ENCODE results near the gene SNUPN. TPM values are rescaled to one million over a fixed set of nuclear protein-coding genes. Genes with fewer than 3 reads are reported as not detected.
"Not testable (repeated sequence)": the region's sequence is repeated elsewhere in the genome, so short reads cannot be mapped to it uniquely, and the experiment has no call there.

SNUPN gene
- polyA plus RNA-seq, 1 experiment, result 25.4 TPM

GRCh38 chr15:75596703-75597345 is 28.7 kb downstream of the SNUPN start:
- Histone ChIP-seq H3K36me3 (ENCODE audit: control insufficient read depth, insufficient read depth, low read length) (peaks cover 20% of the 10 kb centered on the region), H3K4me3 (ENCODE audit: low read depth, low read length) (no peak overlapping the region), H3K27me3 (ENCODE audit: control insufficient read depth, insufficient read depth, low read length) (no peaks in the 10 kb centered on the region)
- TF ChIP-seq CTCF (IDR thresholded peaks at IDR 0.05; ENCODE audit: insufficient read depth, low read depth, low read length), result no peak
- ChIA-PET POLR2A (no interaction called here), CTCF (interaction anchor here (0.7 to 1.9 kb wide), 5 partner anchors 10 to 90 kb away, joined by 3 to 6 read pairs (median 4); no protein-coding TSS in a partner anchor)
- no peak for DNase-seq (ENCODE audit: low read depth)

GRCh38 chr15:75594276-75594675 is 31.2 kb downstream of the SNUPN start:
- CTCF ChIA-PET, result interaction anchor here (0.6 kb wide), 1 partner anchor 32 kb away, joined by 3 read pairs; no protein-coding TSS in a partner anchor

GRCh38 chr15:75591655-75592364 is 33.7 kb downstream of the SNUPN start:
- POLR2A ChIA-PET, result no interaction called here
- no peaks in the 10 kb centered on the region for H3K27me3 ChIP-seq (ENCODE audit: control insufficient read depth, insufficient read depth, low read length)
- no peak overlapping the region for H3K4me3 ChIP-seq (ENCODE audit: low read depth, low read length)
- CTCF ChIA-PET, result interaction anchor here (0.9 to 1.3 kb wide), 3 partner anchors 11 to 95 kb away, joined by 3 read pairs; no protein-coding TSS in a partner anchor
- DNase-seq (ENCODE audit: low read depth), result no peak
- peaks cover 5% of the 10 kb centered on the region; the same call in 1 of the 2 replicates for H3K36me3 ChIP-seq (ENCODE audit: control insufficient read depth, insufficient read depth, low read length)
- no peak for TF ChIP-seq CTCF (IDR thresholded peaks at IDR 0.05; ENCODE audit: insufficient read depth, low read depth, low read length)

More at GRCh38 chr15:75594276-75594675, 31.2 kb downstream of the SNUPN start:
- POLR2A ChIA-PET, result no interaction called here
- H3K27me3 ChIP-seq (ENCODE audit: control insufficient read depth, insufficient read depth, low read length), result no peaks in the 10 kb centered on the region
- no peak for TF ChIP-seq CTCF (IDR thresholded peaks at IDR 0.05; ENCODE audit: insufficient read depth, low read depth, low read length)
- no peak for DNase-seq (ENCODE audit: low read depth)
- no peak overlapping the region for H3K4me3 ChIP-seq (ENCODE audit: low read depth, low read length)
- H3K36me3 ChIP-seq (ENCODE audit: control insufficient read depth, insufficient read depth, low read length), result peaks cover 12% of the 10 kb centered on the region

- peaks cover 1% of the 10 kb centered on the region; the same call in 1 of the 2 replicates for H3K36me3 ChIP-seq (ENCODE audit: control insufficient read depth, insufficient read depth, low read length)
- no peak overlapping the region for H3K4me3 ChIP-seq (ENCODE audit: low read depth, low read length)
- no peak for DNase-seq (ENCODE audit: low read depth)
- ChIA-PET CTCF (interaction anchor here (0.7 to 1.5 kb wide), 3 partner anchors 10 to 81 kb away, joined by 3 to 5 read pairs (median 4); no protein-coding TSS in a partner anchor), POLR2A (no interaction called here)
- no peak for TF ChIP-seq CTCF (IDR thresholded peaks at IDR 0.05; ENCODE audit: insufficient read depth, low read depth, low read length)
- no peaks in the 10 kb centered on the region for H3K27me3 ChIP-seq (ENCODE audit: control insufficient read depth, insufficient read depth, low read length)
Measured at GRCh38 chr15:75590239-75590638, 35.3 kb downstream of the SNUPN start.

GRCh38 chr15:75589071-75589470 is 36.5 kb downstream of the SNUPN start:
- ChIA-PET CTCF (interaction anchor here (0.6 to 1.5 kb wide), 2 partner anchors 9 to 10 kb away, joined by 3 to 5 read pairs; partner anchors contain the start of gene PTPN9), POLR2A (no interaction called here)
- no peak for DNase-seq (ENCODE audit: low read depth)
- Histone ChIP-seq H3K27me3 (ENCODE audit: control insufficient read depth, insufficient read depth, low read length) (no peaks in the 10 kb centered on the region), H3K36me3 (ENCODE audit: control insufficient read depth, insufficient read depth, low read length) (no peaks in the 10 kb centered on the region; the same call in 1 of the 2 replicates), H3K4me3 (ENCODE audit: low read depth, low read length) (no peak overlapping the region)
- TF ChIP-seq CTCF (IDR thresholded peaks at IDR 0.05; ENCODE audit: insufficient read depth, low read depth, low read length), result no peak

- CTCF ChIA-PET; H3K36me3 ChIP-seq (ENCODE audit: control insufficient read depth, insufficient read depth, low read length); H3K4me3 ChIP-seq (ENCODE audit: low read depth, low read length); POLR2A ChIA-PET; DNase-seq (ENCODE audit: low read depth); H3K27me3 ChIP-seq (ENCODE audit: control insufficient read depth, insufficient read depth, low read length): not testable (repeated sequence)
Measured at GRCh38 chr15:75586422-75586821, 39.1 kb downstream of the SNUPN start.

Measured in BJ (cell line).